ENCODE results near the gene C21orf58. TPM values are rescaled to one million over a fixed set of nuclear protein-coding genes. Genes with fewer than 3 reads are reported as not detected.

Gene C21orf58
- polyA plus RNA-seq, 3 donors, result 0.15 to 0.73 (median 0.21) TPM

- peaks cover 78 to 96% of the 10 kb centered on the region in 2 donors for H3K36me3 ChIP-seq (replicated peaks in 1 of 2; ENCODE audit: control insufficient read depth in 1 of 2, insufficient read depth in 2 of 2, low read length in 2 of 2)
- H3K27ac Mint-ChIP-seq, result no peak overlapping the region
Observed at GRCh38 chr21:46264690-46265144, 59.0 kb downstream of the C21orf58 start.

GRCh38 chr21:46264046-46264689 is 59.5 kb downstream of the C21orf58 start:
- Mint-ChIP-seq H3K27me3 (ENCODE audit: low read depth in 3 of 3) (no peaks in the 10 kb centered on the region), H3K36me3 (peaks cover 74 to 99% of the 10 kb centered on the region in 2 donors), H3K9me3 (peaks cover 0 to 4% (median 0%) of the 10 kb centered on the region in 7 donors), H3K4me3 (no peak overlapping the region), H3K27ac (no peak overlapping the region), H3K4me1 (no peaks in the 10 kb centered on the region)
- Histone ChIP-seq H3K4me1 (ENCODE audit: control insufficient read depth in 1 of 2, insufficient read depth in 2 of 2, low read length in 2 of 2) (no peaks in the 10 kb centered on the region), H3K27me3 (ENCODE audit: control insufficient read depth in 2 of 2, insufficient read depth in 2 of 2, low read length in 2 of 2) (no peaks in the 10 kb centered on the region), H3K4me3 (replicated peaks in 1 of 3; ENCODE audit: low read depth in 2 of 3, low read length in 3 of 3) (no peak overlapping the region), H3K9ac (ENCODE audit: insufficient read depth, low read length, poor library complexity, severe bottlenecking) (no peak overlapping the region), H3K9me3 (replicated peaks in 1 of 2; ENCODE audit: control insufficient read depth in 1 of 2, insufficient read depth in 1 of 2, low read length in 2 of 2) (no peaks in the 10 kb centered on the region), H3K4me2 (replicated peaks; ENCODE audit: extremely low read depth, low read length, poor library complexity, severe bottlenecking) (no peak overlapping the region), H4K20me1 (ENCODE audit: insufficient read depth, low read length) (peaks cover 19% of the 10 kb centered on the region), H3K27ac (ENCODE audit: low read depth in 1 of 2, low read length in 2 of 2) (no peak overlapping the region), H3K36me3 (replicated peaks in 1 of 2; ENCODE audit: control insufficient read depth in 1 of 2, insufficient read depth in 2 of 2, low read length in 2 of 2) (peaks cover 73 to 96% of the 10 kb centered on the region in 2 donors), H2AFZ (ENCODE audit: insufficient read depth, low read depth, low read length, poor library complexity, severe bottlenecking) (no peak overlapping the region), H3K79me2 (ENCODE audit: insufficient read depth, low read length) (no peaks in the 10 kb centered on the region)
- DNase-seq, result no peak
- intact Hi-C loops (cut with micrococcal nuclease), result no loop called here
- TF ChIP-seq CTCF (IDR thresholded peaks at IDR 0.05), result no peak
- 94% methylated on average over 20 of the region's 22 CpGs for WGBS (ENCODE audit: insufficient coverage)

More at GRCh38 chr21:46264690-46265144, 59.0 kb downstream of the C21orf58 start:
- H3K27ac ChIP-seq (ENCODE audit: low read depth in 1 of 2, low read length in 2 of 2), result no peak overlapping the region
- peaks cover 0 to 4% (median 0%) of the 10 kb centered on the region in 7 donors for H3K9me3 Mint-ChIP-seq
- no peak overlapping the region for H3K4me2 ChIP-seq (replicated peaks; ENCODE audit: extremely low read depth, low read length, poor library complexity, severe bottlenecking)
- no peaks in the 10 kb centered on the region for H3K27me3 ChIP-seq (ENCODE audit: control insufficient read depth in 2 of 2, insufficient read depth in 2 of 2, low read length in 2 of 2)
- no peaks in the 10 kb centered on the region for H3K9me3 ChIP-seq (replicated peaks in 1 of 2; ENCODE audit: control insufficient read depth in 1 of 2, insufficient read depth in 1 of 2, low read length in 2 of 2)
- H2AFZ ChIP-seq (ENCODE audit: insufficient read depth, low read depth, low read length, poor library complexity, severe bottlenecking), result no peak overlapping the region
- H3K4me1 ChIP-seq (ENCODE audit: control insufficient read depth in 1 of 2, insufficient read depth in 2 of 2, low read length in 2 of 2), result no peaks in the 10 kb centered on the region
- no peaks in the 10 kb centered on the region for H3K27me3 Mint-ChIP-seq (ENCODE audit: low read depth in 3 of 3)
- intact Hi-C loops (cut with micrococcal nuclease), result no loop called here
- H3K4me3 Mint-ChIP-seq, result no peak overlapping the region
- H3K4me1 Mint-ChIP-seq, result no peaks in the 10 kb centered on the region
- no peak overlapping the region for H3K9ac ChIP-seq (ENCODE audit: insufficient read depth, low read length, poor library complexity, severe bottlenecking)
- no peak for TF ChIP-seq CTCF (IDR thresholded peaks at IDR 0.05)
- peaks cover 19% of the 10 kb centered on the region for H4K20me1 ChIP-seq (ENCODE audit: insufficient read depth, low read length)
- 89% methylated on average over 7 of the region's 13 CpGs for WGBS (ENCODE audit: insufficient coverage)
- H3K79me2 ChIP-seq (ENCODE audit: insufficient read depth, low read length), result no peaks in the 10 kb centered on the region
- peaks cover 76 to 99% of the 10 kb centered on the region in 2 donors for H3K36me3 Mint-ChIP-seq
- no peak for DNase-seq
- no peak overlapping the region for H3K4me3 ChIP-seq (replicated peaks in 1 of 3; ENCODE audit: low read depth in 2 of 3, low read length in 3 of 3)
